ENCODE data around the gene SLIT3.

SLIT3 gene

DNA sequence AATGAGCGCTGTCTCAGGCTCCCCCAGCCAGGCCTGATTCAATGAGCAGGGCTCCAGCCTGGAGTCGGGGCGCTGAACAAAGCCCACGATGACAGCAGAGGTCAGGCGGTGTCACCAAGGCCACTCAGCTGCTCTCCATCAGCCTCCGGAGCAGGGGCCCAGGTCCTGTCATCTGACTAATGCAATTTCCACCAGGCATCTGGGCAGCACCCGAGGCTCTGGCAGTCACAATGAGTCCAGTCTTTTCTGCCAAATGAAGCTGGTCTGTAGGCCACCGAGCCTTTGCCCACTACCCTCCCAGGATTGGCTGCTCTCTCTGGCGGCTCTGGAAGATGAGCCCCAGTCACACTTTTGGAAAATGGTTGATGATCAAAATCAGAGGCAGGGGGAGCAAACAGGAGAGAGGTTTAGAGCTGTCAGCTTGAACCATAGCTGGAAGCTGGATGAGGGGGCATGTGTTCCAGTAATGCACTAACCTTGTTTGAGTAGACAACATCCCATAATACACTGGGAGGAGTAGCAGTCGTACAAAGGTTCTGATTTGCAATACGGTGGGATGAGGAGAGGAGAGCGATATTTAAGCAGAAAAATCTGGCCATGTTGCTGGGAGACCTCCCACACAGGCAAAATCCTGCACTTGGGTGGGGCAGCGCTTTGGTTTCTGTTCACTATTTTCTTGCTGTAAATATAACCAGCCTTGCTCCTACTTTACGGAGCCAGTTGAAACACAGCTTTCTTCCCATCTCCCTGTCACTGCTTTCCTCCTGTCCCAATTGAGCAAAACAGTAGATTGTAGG lies 415.4 kb downstream of the SLIT3 start:
- Histone ChIP-seq H3K9ac (ENCODE audit: low read depth in 1 of 2, low read length in 2 of 2) (no peak overlapping the region), H3K4me3 (ENCODE audit: low read length in 2 of 2) (no peak overlapping the region), H3K36me3 (ENCODE audit: control insufficient read depth in 2 of 2, insufficient read depth in 2 of 2, low read length in 2 of 2) (no peaks in the 10 kb centered on the region), H3K27ac (ENCODE audit: low read depth in 2 of 2, low read length in 2 of 2) (no peak overlapping the region), H3K27me3 (ENCODE audit: control insufficient read depth in 2 of 2, insufficient read depth in 2 of 2, low read length in 2 of 2) (no peaks in the 10 kb centered on the region), H3K4me1 (ENCODE audit: control insufficient read depth in 2 of 2, insufficient read depth in 2 of 2, low read length in 2 of 2) (no peaks in the 10 kb centered on the region), H3K9me3 (ENCODE audit: control insufficient read depth in 2 of 2, low read length in 2 of 2) (no peaks in the 10 kb centered on the region)

DNA sequence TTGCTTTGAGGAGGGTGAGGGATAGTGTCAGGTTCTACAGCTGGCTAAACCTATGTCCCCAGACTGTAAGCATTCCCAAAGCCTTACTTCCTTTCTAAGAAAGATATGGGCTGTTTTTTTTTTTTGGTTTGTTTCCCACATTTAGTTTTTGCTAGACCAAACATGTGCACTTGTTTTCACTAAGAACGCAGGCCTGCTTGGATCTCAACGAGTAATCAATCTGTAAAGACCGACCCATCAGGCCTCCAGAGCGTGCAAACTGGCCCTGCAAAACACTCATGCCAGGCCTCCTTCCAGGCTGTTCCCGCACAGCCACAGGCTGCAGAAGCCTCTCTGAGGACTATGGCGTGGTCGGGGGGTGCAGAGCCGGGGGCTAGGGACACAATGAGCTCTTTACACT lies 416.9 kb downstream of the SLIT3 start:
- no peak overlapping the region for H3K9ac ChIP-seq (ENCODE audit: low read depth in 1 of 2, low read length in 2 of 2)
- no peaks in the 10 kb centered on the region for H3K9me3 ChIP-seq (ENCODE audit: control insufficient read depth in 2 of 2, low read length in 2 of 2)
- H3K27ac ChIP-seq (ENCODE audit: low read depth in 2 of 2, low read length in 2 of 2), result no peak overlapping the region
- H3K36me3 ChIP-seq (ENCODE audit: control insufficient read depth in 2 of 2, insufficient read depth in 2 of 2, low read length in 2 of 2), result no peaks in the 10 kb centered on the region
- H3K4me3 ChIP-seq (ENCODE audit: low read length in 2 of 2), result no peak overlapping the region
- H3K27me3 ChIP-seq (ENCODE audit: control insufficient read depth in 2 of 2, insufficient read depth in 2 of 2, low read length in 2 of 2), result no peaks in the 10 kb centered on the region
- H3K4me1 ChIP-seq (ENCODE audit: control insufficient read depth in 2 of 2, insufficient read depth in 2 of 2, low read length in 2 of 2), result no peaks in the 10 kb centered on the region

DNA sequence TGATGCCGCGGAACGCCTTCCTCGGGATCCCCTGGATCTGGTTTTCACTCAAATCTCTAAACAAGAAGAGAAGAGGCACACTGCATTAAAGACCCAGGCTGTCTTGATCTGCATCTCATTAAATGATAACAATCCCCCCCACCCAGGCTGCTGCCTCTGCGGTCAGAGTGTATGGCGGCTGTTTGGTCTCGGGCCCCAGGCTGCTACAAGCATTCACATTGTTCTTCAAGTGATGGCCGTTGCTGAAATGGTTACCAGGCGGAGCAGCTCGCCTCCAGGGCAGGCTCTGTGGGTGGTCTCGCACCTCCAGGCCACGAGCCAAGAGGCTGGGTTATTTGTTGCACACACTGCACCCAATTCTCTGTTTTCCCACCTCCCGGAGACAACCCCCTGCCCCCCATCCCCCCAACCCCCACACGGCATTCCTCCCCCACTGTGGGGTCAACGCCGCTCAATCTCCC lies 417.6 kb downstream of the SLIT3 start:
- H3K4me1 ChIP-seq (ENCODE audit: control insufficient read depth in 2 of 2, insufficient read depth in 2 of 2, low read length in 2 of 2), result no peaks in the 10 kb centered on the region

DNA sequence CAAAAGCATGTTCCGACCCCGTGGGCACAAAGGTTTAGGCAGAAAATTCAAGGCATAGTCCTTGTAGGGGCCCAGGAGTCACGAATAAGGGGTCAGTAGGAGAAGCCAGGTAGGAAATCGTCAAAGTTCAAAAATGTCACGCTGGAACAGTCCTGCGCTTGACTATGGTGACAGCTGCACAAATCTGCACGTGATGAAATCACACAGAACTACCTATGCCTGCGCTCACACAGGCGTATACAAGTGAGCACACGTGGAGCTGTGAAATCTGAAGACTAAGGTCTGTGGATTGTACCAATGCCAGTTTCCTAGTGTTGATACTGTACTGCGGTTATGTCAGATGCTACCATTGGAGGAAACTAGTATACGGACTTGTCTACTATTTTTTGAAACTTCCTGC lies 418.7 kb downstream of the SLIT3 start:
- Histone ChIP-seq H3K4me3 (ENCODE audit: low read length in 2 of 2) (no peak overlapping the region), H3K27ac (ENCODE audit: low read depth in 2 of 2, low read length in 2 of 2) (no peak overlapping the region), H3K4me1 (ENCODE audit: control insufficient read depth in 2 of 2, insufficient read depth in 2 of 2, low read length in 2 of 2) (no peaks in the 10 kb centered on the region), H3K36me3 (ENCODE audit: control insufficient read depth in 2 of 2, insufficient read depth in 2 of 2, low read length in 2 of 2) (no peaks in the 10 kb centered on the region), H3K9me3 (ENCODE audit: control insufficient read depth in 2 of 2, low read length in 2 of 2) (no peaks in the 10 kb centered on the region), H3K27me3 (ENCODE audit: control insufficient read depth in 2 of 2, insufficient read depth in 2 of 2, low read length in 2 of 2) (no peaks in the 10 kb centered on the region), H3K9ac (ENCODE audit: low read depth in 1 of 2, low read length in 2 of 2) (no peak overlapping the region)

More for the DNA sequence above, 417.6 kb downstream of the SLIT3 start:
- H3K27me3 ChIP-seq (ENCODE audit: control insufficient read depth in 2 of 2, insufficient read depth in 2 of 2, low read length in 2 of 2), result no peaks in the 10 kb centered on the region
- H3K36me3 ChIP-seq (ENCODE audit: control insufficient read depth in 2 of 2, insufficient read depth in 2 of 2, low read length in 2 of 2), result no peaks in the 10 kb centered on the region
- no peak overlapping the region for H3K27ac ChIP-seq (ENCODE audit: low read depth in 2 of 2, low read length in 2 of 2)
- H3K9ac ChIP-seq (ENCODE audit: low read depth in 1 of 2, low read length in 2 of 2), result no peak overlapping the region
- no peak overlapping the region for H3K4me3 ChIP-seq (ENCODE audit: low read length in 2 of 2)
- H3K9me3 ChIP-seq (ENCODE audit: control insufficient read depth in 2 of 2, low read length in 2 of 2), result no peaks in the 10 kb centered on the region

DNA sequence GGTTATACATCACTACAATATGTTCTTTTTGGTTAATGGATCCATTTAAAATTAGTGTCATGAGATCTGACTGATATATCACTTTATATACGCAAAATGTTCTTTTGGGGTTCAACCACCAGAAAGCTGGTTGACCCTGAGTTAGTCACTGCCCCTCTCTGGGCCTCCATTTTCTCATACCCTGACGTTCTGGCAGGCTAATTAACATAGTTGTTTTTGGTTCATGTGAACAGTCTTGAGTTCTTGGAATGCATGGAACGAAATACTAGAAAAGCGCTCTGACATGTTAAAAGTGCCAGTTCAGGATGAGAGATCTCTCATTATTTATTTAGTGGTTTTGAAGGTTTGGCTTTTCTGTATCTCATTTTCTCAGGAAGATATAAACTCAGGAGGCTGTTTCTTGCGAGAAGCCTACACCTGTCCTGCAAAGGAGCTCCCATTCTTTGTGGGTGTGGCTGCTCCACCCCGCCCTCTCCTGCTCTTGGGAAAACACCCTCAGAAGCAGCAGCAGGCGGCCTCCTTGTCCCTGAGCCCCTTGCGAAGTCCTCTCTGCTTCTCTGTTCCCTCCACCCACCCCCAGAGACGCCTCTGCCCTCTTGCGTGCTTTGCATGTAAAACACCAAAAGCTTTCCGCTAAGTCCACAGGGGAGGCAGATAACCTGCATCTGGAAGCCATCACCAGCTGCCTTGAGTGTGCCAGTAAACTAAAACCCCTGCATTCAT lies 419.4 kb downstream of the SLIT3 start:
- no peak overlapping the region for H3K4me3 ChIP-seq (ENCODE audit: low read length in 2 of 2)
- H3K27me3 ChIP-seq (ENCODE audit: control insufficient read depth in 2 of 2, insufficient read depth in 2 of 2, low read length in 2 of 2), result no peaks in the 10 kb centered on the region
- H3K4me1 ChIP-seq (ENCODE audit: control insufficient read depth in 2 of 2, insufficient read depth in 2 of 2, low read length in 2 of 2), result no peaks in the 10 kb centered on the region
- H3K9me3 ChIP-seq (ENCODE audit: control insufficient read depth in 2 of 2, low read length in 2 of 2), result no peaks in the 10 kb centered on the region
- H3K27ac ChIP-seq (ENCODE audit: low read depth in 2 of 2, low read length in 2 of 2), result no peak overlapping the region
- H3K9ac ChIP-seq (ENCODE audit: low read depth in 1 of 2, low read length in 2 of 2), result no peak overlapping the region
- H3K36me3 ChIP-seq (ENCODE audit: control insufficient read depth in 2 of 2, insufficient read depth in 2 of 2, low read length in 2 of 2), result no peaks in the 10 kb centered on the region

DNA sequence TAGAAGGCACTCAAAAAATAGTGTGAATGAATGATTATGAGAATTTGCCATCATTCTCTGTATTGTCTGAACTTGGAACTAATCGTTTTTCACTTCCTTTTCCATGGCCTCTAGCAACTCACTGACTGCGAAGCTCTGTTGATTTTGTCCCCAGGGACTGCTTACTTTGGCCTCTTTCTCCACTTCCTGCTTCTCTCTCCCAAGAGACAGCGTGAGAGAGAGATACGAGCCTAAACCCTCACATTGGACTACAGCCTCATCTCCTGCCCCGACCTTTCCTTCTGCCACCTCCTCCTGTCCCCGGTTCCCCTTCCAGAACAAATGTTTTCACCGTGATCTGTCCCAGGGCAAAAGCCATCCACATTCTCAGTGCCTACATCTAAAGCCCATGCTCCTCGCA lies 421.0 kb downstream of the SLIT3 start:
- Histone ChIP-seq H3K27me3 (ENCODE audit: control insufficient read depth in 2 of 2, insufficient read depth in 2 of 2, low read length in 2 of 2) (no peaks in the 10 kb centered on the region), H3K36me3 (ENCODE audit: control insufficient read depth in 2 of 2, insufficient read depth in 2 of 2, low read length in 2 of 2) (no peaks in the 10 kb centered on the region), H3K9ac (ENCODE audit: low read depth in 1 of 2, low read length in 2 of 2) (no peak overlapping the region), H3K4me3 (ENCODE audit: low read length in 2 of 2) (no peak overlapping the region), H3K9me3 (ENCODE audit: control insufficient read depth in 2 of 2, low read length in 2 of 2) (no peaks in the 10 kb centered on the region), H3K4me1 (ENCODE audit: control insufficient read depth in 2 of 2, insufficient read depth in 2 of 2, low read length in 2 of 2) (no peaks in the 10 kb centered on the region), H3K27ac (ENCODE audit: low read depth in 2 of 2, low read length in 2 of 2) (no peak overlapping the region)

DNA sequence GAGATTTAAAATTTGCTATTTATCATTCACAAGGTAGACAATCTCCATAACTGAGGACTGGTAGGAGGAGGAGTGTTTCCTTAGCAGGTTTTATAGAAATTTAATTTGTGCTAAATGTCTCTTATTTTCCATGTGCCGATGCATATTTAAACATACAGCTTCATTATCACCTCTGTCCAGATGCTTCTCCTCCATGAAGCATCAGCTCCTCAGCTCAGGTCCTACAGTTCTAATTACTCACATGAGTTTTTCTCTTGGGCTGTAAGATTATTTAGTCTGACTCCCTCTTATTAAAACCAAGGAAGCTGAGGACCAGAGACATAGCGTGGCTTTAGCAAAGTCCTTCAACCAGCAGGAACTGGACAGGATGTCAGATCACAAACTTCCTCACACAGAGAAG lies 421.6 kb downstream of the SLIT3 start:
- Histone ChIP-seq H3K9me3 (ENCODE audit: control insufficient read depth in 2 of 2, low read length in 2 of 2) (no peaks in the 10 kb centered on the region), H3K4me3 (ENCODE audit: low read length in 2 of 2) (no peak overlapping the region), H3K36me3 (ENCODE audit: control insufficient read depth in 2 of 2, insufficient read depth in 2 of 2, low read length in 2 of 2) (no peaks in the 10 kb centered on the region), H3K27ac (ENCODE audit: low read depth in 2 of 2, low read length in 2 of 2) (no peak overlapping the region), H3K4me1 (ENCODE audit: control insufficient read depth in 2 of 2, insufficient read depth in 2 of 2, low read length in 2 of 2) (no peaks in the 10 kb centered on the region), H3K27me3 (ENCODE audit: control insufficient read depth in 2 of 2, insufficient read depth in 2 of 2, low read length in 2 of 2) (no peaks in the 10 kb centered on the region), H3K9ac (ENCODE audit: low read depth in 1 of 2, low read length in 2 of 2) (no peak overlapping the region)

DNA sequence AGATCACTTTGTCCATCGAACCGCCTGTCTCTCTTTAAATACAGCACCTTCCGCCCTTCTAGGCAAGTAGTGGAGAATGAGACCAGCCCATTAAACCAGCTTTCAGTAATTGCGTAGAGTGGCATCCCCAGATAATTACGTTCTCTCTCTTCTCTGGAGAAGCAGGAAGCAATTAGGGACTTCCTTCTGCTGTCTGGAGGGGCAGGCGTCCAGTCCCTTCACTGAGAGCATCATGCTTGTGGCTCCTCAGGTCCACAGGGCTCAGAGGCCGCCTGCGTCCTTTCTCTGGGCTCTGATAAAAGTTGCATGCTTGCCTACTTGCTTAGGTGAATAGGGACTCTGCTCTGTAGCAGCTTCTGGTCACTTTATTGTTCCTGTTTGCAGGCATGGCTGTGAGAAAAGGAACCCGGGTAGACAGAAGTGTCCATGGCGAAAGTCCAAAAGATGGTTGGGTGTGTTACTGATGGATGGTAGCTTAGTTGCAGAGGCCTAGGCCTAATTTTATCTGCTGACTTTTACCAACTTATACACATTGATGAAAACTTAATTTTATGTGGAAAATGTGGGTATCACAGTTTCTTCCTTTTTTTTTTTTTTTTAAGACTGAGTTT lies 422.7 kb downstream of the SLIT3 start:
- no peak overlapping the region for H3K27ac ChIP-seq (ENCODE audit: low read depth in 2 of 2, low read length in 2 of 2)
- H3K4me3 ChIP-seq (ENCODE audit: low read length in 2 of 2), result no peak overlapping the region
- no peak overlapping the region for H3K9ac ChIP-seq (ENCODE audit: low read depth in 1 of 2, low read length in 2 of 2)
- no peaks in the 10 kb centered on the region for H3K36me3 ChIP-seq (ENCODE audit: control insufficient read depth in 2 of 2, insufficient read depth in 2 of 2, low read length in 2 of 2)
- H3K27me3 ChIP-seq (ENCODE audit: control insufficient read depth in 2 of 2, insufficient read depth in 2 of 2, low read length in 2 of 2), result no peaks in the 10 kb centered on the region
- H3K4me1 ChIP-seq (ENCODE audit: control insufficient read depth in 2 of 2, insufficient read depth in 2 of 2, low read length in 2 of 2), result no peaks in the 10 kb centered on the region
- no peaks in the 10 kb centered on the region for H3K9me3 ChIP-seq (ENCODE audit: control insufficient read depth in 2 of 2, low read length in 2 of 2)

DNA sequence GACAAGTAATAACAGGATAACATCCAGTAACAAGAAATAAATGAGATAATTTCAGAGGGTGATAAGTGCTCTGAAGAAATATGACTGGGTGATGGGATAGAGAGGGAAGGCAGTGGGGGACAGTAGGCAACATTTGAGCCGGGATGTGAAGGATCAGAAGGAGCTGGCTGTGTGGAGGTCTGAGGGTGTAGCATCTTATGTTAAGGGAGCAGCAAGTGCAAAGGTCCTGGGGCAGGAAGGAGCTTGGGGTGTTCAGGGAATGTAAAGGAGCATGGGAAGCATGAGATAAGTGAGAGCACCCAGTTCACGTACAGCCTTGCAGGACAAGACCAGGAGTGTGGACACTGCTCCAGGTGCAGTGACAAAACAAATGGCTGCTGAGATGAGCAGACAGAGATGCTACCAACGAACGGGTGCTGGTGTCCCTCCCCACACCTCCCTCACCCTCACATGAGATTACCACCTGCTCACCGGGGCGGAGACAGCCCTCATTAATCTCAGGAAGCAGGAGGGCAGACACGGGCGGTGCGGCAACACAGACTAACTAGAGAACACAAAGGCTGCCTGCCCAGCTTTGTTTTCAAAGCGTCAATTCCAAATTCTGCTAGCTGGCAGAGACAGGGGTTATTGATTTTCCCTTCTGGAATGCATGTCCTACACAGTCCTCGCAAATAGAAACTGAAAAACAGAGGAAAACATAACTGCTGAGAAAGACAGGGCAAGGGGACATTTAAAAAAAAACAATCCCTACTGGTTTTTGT lies 423.6 kb downstream of the SLIT3 start:
- Histone ChIP-seq H3K4me3 (ENCODE audit: low read length in 2 of 2) (no peak overlapping the region), H3K4me1 (ENCODE audit: control insufficient read depth in 2 of 2, insufficient read depth in 2 of 2, low read length in 2 of 2) (no peaks in the 10 kb centered on the region), H3K36me3 (ENCODE audit: control insufficient read depth in 2 of 2, insufficient read depth in 2 of 2, low read length in 2 of 2) (no peaks in the 10 kb centered on the region), H3K9ac (ENCODE audit: low read depth in 1 of 2, low read length in 2 of 2) (no peak overlapping the region), H3K27ac (ENCODE audit: low read depth in 2 of 2, low read length in 2 of 2) (no peak overlapping the region), H3K27me3 (ENCODE audit: control insufficient read depth in 2 of 2, insufficient read depth in 2 of 2, low read length in 2 of 2) (no peaks in the 10 kb centered on the region), H3K9me3 (ENCODE audit: control insufficient read depth in 2 of 2, low read length in 2 of 2) (no peaks in the 10 kb centered on the region)

DNA sequence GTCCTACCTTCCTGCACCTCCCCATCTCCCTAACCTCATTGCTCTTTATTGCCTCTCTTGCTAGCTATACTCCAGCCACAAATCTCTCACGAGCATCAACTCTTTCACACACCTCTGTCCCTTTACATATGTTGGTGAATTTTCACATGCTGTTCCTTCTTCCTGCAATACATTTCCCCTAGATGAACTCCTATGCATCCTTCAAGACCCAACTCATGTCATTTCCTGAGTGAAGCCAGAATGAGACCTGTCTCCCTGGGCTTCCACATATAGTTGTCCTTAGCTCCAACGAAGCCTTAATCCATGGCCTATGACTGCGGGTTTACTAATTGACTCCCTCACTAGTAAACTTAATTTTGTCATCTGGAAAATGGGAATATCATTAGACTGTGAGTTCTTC lies 424.5 kb downstream of the SLIT3 start:
- H3K9me3 ChIP-seq (ENCODE audit: control insufficient read depth in 2 of 2, low read length in 2 of 2), result no peaks in the 10 kb centered on the region
- H3K27me3 ChIP-seq (ENCODE audit: control insufficient read depth in 2 of 2, insufficient read depth in 2 of 2, low read length in 2 of 2), result no peaks in the 10 kb centered on the region
- H3K4me3 ChIP-seq (ENCODE audit: low read length in 2 of 2), result no peak overlapping the region
- no peaks in the 10 kb centered on the region for H3K36me3 ChIP-seq (ENCODE audit: control insufficient read depth in 2 of 2, insufficient read depth in 2 of 2, low read length in 2 of 2)
- no peaks in the 10 kb centered on the region for H3K4me1 ChIP-seq (ENCODE audit: control insufficient read depth in 2 of 2, insufficient read depth in 2 of 2, low read length in 2 of 2)
- H3K9ac ChIP-seq (ENCODE audit: low read depth in 1 of 2, low read length in 2 of 2), result no peak overlapping the region
- H3K27ac ChIP-seq (ENCODE audit: low read depth in 2 of 2, low read length in 2 of 2), result no peak overlapping the region
